Neuronal stem cell (in vitro differentiated cells): ENCODE measurements around the gene DPEP2.

Experiments
- DNase-seq: peaks from one replicate; pipeline ENCODE4 v3.0.0-alpha.2; 2013; ENCODE audit warnings: low spot score
- H2AFZ ChIP-seq: one replicate; pipeline ENCODE4 v1.6.1; 2013; ENCODE audit warnings: mild to moderate bottlenecking, low read length, inconsistent platforms
- H2AK5ac ChIP-seq: 2 replicates; pipeline ENCODE4 v1.6.1; 2013; ENCODE audit warnings: low read depth, mild to moderate bottlenecking, inconsistent platforms, low read length, moderate library complexity, mixed read lengths
- H2BK120ac ChIP-seq: 2 replicates; pipeline ENCODE4 v1.6.1; 2013; ENCODE audit warnings: low read depth, mild to moderate bottlenecking, inconsistent platforms, low read length, moderate library complexity, mixed read lengths
- H2BK12ac ChIP-seq: one replicate; pipeline ENCODE4 v1.6.1; 2013; ENCODE audit warnings: low read length, inconsistent platforms
- H2BK15ac ChIP-seq: 2 replicates; pipeline ENCODE4 v1.6.1; 2013; ENCODE audit warnings: mild to moderate bottlenecking, low read length, inconsistent platforms, mixed read lengths
- H2BK5ac ChIP-seq: one replicate; pipeline ENCODE4 v1.6.1; 2013; ENCODE audit warnings: inconsistent platforms, mild to moderate bottlenecking, low read length, moderate library complexity
- H3K14ac ChIP-seq: one replicate; pipeline ENCODE4 v1.6.1; 2013; ENCODE audit warnings: low read length, inconsistent platforms
- H3K18ac ChIP-seq: 2 replicates; pipeline ENCODE4 v1.6.1; 2013; ENCODE audit warnings: low read length, inconsistent platforms
- H3K23ac ChIP-seq: 2 replicates; pipeline ENCODE4 v1.6.1; 2013; ENCODE audit warnings: low read depth, mild to moderate bottlenecking, mixed read lengths, low read length, inconsistent platforms; ENCODE audit not compliant: poor library complexity
- H3K27ac ChIP-seq: replicated peaks from 3 replicates; pipeline ENCODE4 v1.5.1; 2013; ENCODE audit warnings: low read length, inconsistent platforms
- H3K27me3 ChIP-seq, 3 experiments: 2 replicates each; pipeline ENCODE4 v1.6.1; 2013; ENCODE audit warnings: low read length in 3 of 3, mild to moderate bottlenecking in 2 of 3, inconsistent platforms in 1 of 3, low read depth in 1 of 3, mixed read lengths in 1 of 3, moderate library complexity in 1 of 3; ENCODE audit not compliant: control insufficient read depth in 3 of 3, insufficient read depth in 3 of 3
- H3K36me3 ChIP-seq, 2 donors: replicated peaks in 1 of 2; 2 replicates each; pipeline ENCODE4 v1.6.1; 2013; ENCODE audit warnings: low read length in 2 of 2; ENCODE audit not compliant: control insufficient read depth in 2 of 2, insufficient read depth in 2 of 2
- H3K4ac ChIP-seq: 2 replicates; pipeline ENCODE4 v1.6.1; 2013; ENCODE audit warnings: inconsistent platforms, mild to moderate bottlenecking, low read length, moderate library complexity
- H3K4me1 ChIP-seq, 2 donors: 1 replicate in 1 of 2; 2 replicates in 1 of 2; pipeline ENCODE4 v1.6.1; 2013; ENCODE audit warnings: low read length in 2 of 2, low read depth in 1 of 2; ENCODE audit not compliant: control insufficient read depth in 2 of 2, insufficient read depth in 1 of 2
- H3K4me2 ChIP-seq: one replicate; pipeline ENCODE4 v1.6.1; 2013; ENCODE audit warnings: mild to moderate bottlenecking, low read length, inconsistent platforms; ENCODE audit not compliant: insufficient read depth, poor library complexity, severe bottlenecking
- H3K4me3 ChIP-seq, 2 donors: 2 replicates each; pipeline ENCODE4 v1.5.1; 2013; ENCODE audit warnings: low read length in 2 of 2, mild to moderate bottlenecking in 2 of 2, inconsistent platforms in 1 of 2, moderate library complexity in 1 of 2
- H3K79me1 ChIP-seq: one replicate; pipeline ENCODE4 v1.6.1; 2013; ENCODE audit warnings: low read depth, mild to moderate bottlenecking, inconsistent platforms, low read length, moderate library complexity
- H3K9ac ChIP-seq: one replicate; pipeline ENCODE4 v1.6.1; 2013; ENCODE audit warnings: mild to moderate bottlenecking, low read depth, low read length, inconsistent platforms; ENCODE audit not compliant: poor library complexity
- H3K9me3 ChIP-seq, 2 donors: replicated peaks in 1 of 2; 2 replicates each; pipeline versions ENCODE3 to v1.6.1; 2013; ENCODE audit warnings: low read length in 2 of 2, mild to moderate bottlenecking in 2 of 2, inconsistent platforms in 1 of 2, low read depth in 1 of 2, mixed read lengths in 1 of 2, moderate library complexity in 1 of 2; ENCODE audit not compliant: control insufficient read depth in 2 of 2, insufficient read depth in 1 of 2
- H4K8ac ChIP-seq: one replicate; pipeline ENCODE4 v1.6.1; 2013; ENCODE audit warnings: low read depth, mild to moderate bottlenecking, inconsistent platforms, low read length, moderate library complexity
- H4K91ac ChIP-seq: one replicate; pipeline ENCODE4 v1.6.1; 2013; ENCODE audit warnings: low read length, low read depth, mild to moderate bottlenecking, inconsistent platforms; ENCODE audit not compliant: poor library complexity
- WGBS, 2 donors: extraction: QIAGEN DNeasy Blood & Tissue Kit; methylation state at CpG; one replicate each; pipeline ENCODE4 v1.1.7; 2013; ENCODE audit warnings: missing lambda C conversion rate in 2 of 2, mixed read lengths in 1 of 2; ENCODE audit not compliant: insufficient read length in 2 of 2, insufficient replicate concordance in 1 of 2; ENCODE audit errors: extremely low coverage in 2 of 2; 5-methylcytosine and 5-hydroxymethylcytosine counted together

Gene DPEP2

DNA sequence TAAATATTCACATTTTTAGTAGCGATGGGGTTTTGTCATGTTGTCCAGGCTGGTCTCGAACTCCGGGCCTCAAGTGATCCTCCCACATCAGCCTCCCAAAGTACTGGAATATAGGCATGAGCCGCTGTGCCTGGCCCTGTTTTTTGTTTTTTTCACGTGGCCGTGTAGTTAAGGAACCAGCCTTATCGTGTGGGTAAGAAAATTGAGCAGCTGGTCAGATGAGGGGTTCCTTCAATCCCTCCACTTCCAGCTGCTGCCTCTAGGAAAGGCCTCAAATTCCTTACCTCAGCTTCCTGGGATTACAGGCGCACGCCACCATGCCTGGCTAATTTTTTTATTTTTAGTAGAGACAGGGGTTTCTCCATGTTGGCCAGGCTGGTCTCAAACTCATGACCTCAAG, 5.9 kb upstream of the DPEP2 start:
- H3K4me3 ChIP-seq, result no peak overlapping the region
- no peaks in the 10 kb centered on the region for H3K27me3 ChIP-seq
- H3K4me2 ChIP-seq, result no peak overlapping the region
- no peak overlapping the region for H2AFZ ChIP-seq
- H4K8ac ChIP-seq, result no peak overlapping the region
- no peak overlapping the region for H3K14ac ChIP-seq
- H3K18ac ChIP-seq, result no peak overlapping the region
- no peaks in the 10 kb centered on the region for H3K79me1 ChIP-seq
- WGBS, 2 donors, result no CpG with 5 or more reads among the region's 9 CpGs
- no peak overlapping the region for H2BK120ac ChIP-seq
- no peak overlapping the region for H2AK5ac ChIP-seq
- H3K36me3 ChIP-seq, result no peaks in the 10 kb centered on the region
- H3K4me1 ChIP-seq, result peaks cover 0 to 3% of the 10 kb centered on the region in 2 donors
- H3K4ac ChIP-seq, result no peak overlapping the region
- no peak overlapping the region for H3K27ac ChIP-seq
- no peak for DNase-seq
- H2BK12ac ChIP-seq, result no peak overlapping the region
- H2BK5ac ChIP-seq, result no peak overlapping the region
- H3K9ac ChIP-seq, result no peak overlapping the region
- no peak overlapping the region for H3K23ac ChIP-seq
- H3K9me3 ChIP-seq, result no peaks in the 10 kb centered on the region
- H2BK15ac ChIP-seq, result no peak overlapping the region
- H4K91ac ChIP-seq, result no peak overlapping the region

DNA sequence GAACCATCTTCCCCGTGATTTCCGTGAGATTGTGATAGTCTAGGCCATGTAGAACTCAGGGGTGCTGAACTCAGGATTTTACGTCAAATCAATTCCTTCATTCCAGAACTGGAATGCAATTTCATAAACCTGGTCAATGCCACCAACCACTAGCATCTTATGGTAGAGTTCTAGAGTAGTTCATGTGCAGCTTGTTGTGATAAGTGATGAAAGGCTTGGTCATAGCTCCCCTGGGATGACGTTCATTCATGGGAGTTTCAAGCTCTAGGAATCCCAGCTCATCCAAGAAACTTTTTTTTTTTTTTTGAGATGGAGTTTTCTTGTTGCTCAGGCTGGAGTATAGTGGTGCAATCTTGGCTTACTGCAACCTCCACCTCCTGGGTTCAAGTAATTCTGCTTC, 3.7 kb upstream of the DPEP2 start:
- Histone ChIP-seq H3K4me2 (no peak overlapping the region), H3K79me1 (no peaks in the 10 kb centered on the region), H3K23ac (no peak overlapping the region), H2BK120ac (no peak overlapping the region), H3K36me3 (no peaks in the 10 kb centered on the region), H3K18ac (no peak overlapping the region), H4K8ac (no peak overlapping the region), H3K9me3 (no peaks in the 10 kb centered on the region), H3K4me1 (no peaks in the 10 kb centered on the region), H2AFZ (no peak overlapping the region), H3K27me3 (peaks cover 0 to 2% (median 0%) of the 10 kb centered on the region in 3 experiments), H3K4me3 (no peak overlapping the region), H3K27ac (no peak overlapping the region), H3K4ac (no peak overlapping the region), H3K9ac (no peak overlapping the region), H2BK15ac (no peak overlapping the region), H3K14ac (no peak overlapping the region), H4K91ac (no peak overlapping the region), H2AK5ac (no peak overlapping the region), H2BK12ac (no peak overlapping the region), H2BK5ac (no peak overlapping the region)
- no peak for DNase-seq
- WGBS, 2 donors, result no CpG with 5 or more reads among the region's 4 CpGs

DNA sequence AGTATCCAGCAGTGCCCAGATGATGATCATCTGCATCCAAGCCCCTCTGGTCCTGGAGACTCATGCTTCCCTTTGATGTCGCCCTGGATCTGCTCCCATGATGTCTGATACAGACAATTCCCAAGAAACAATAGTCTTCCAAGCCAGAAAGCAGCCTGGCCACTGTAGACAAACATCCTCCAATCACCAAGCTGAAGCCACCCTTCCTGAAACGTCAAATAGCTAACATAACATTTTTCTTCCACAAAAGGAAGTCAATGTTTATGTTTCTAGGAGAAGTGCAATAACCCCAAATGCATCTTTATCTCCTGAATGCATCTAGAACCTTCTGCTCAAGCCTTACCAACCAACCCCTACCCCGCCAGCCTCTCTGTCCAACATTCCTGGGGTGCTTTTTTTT, 1.2 kb upstream of the DPEP2 start:
- DNase-seq, result no peak
- Histone ChIP-seq H3K27ac (no peak overlapping the region), H3K9me3 (no peaks in the 10 kb centered on the region), H3K4me2 (no peak overlapping the region), H2BK120ac (no peak overlapping the region), H4K91ac (no peak overlapping the region), H3K27me3 (peaks cover 0 to 2% (median 0%) of the 10 kb centered on the region in 3 experiments), H2AK5ac (no peak overlapping the region), H3K14ac (no peak overlapping the region), H2BK5ac (no peak overlapping the region), H3K9ac (no peak overlapping the region), H3K4ac (no peak overlapping the region), H3K36me3 (no peaks in the 10 kb centered on the region), H2BK15ac (no peak overlapping the region), H3K23ac (no peak overlapping the region), H3K79me1 (no peaks in the 10 kb centered on the region), H3K4me1 (no peaks in the 10 kb centered on the region), H3K4me3 (no peak overlapping the region), H2AFZ (no peak overlapping the region), H2BK12ac (no peak overlapping the region), H4K8ac (no peak overlapping the region), H3K18ac (no peak overlapping the region)
- no CpG with 5 or more reads among the region's 3 CpGs for WGBS, 2 donors

DNA sequence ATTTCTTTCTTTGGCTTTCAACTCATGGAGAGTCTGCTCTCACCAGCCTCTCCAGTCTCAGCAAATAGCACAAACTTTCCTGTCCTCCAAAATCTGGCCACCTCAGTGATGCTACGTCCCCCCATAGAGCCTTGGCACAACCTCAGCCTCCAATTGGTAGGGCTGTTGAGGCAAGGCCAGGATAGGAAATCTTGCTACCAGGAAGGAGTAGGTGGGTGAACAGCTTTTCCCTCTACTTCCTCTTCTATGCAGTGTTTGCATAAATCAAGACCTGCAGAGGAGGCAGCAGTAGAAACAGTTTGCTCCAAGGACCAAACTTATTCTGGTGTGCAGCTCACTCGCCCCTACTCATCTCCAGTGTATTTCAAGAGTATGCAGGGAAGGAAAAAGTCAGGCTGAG, 701 bp upstream of the DPEP2 start:
- Histone ChIP-seq H3K18ac (no peak overlapping the region), H4K91ac (no peak overlapping the region), H4K8ac (no peak overlapping the region), H3K4me3 (no peak overlapping the region), H3K23ac (no peak overlapping the region), H3K4me2 (no peak overlapping the region), H2AFZ (no peak overlapping the region), H2BK12ac (no peak overlapping the region), H3K4ac (no peak overlapping the region), H2BK15ac (no peak overlapping the region), H2AK5ac (no peak overlapping the region), H3K9me3 (no peaks in the 10 kb centered on the region), H3K36me3 (no peaks in the 10 kb centered on the region), H3K9ac (no peak overlapping the region), H3K27me3 (peaks cover 0 to 2% (median 0%) of the 10 kb centered on the region in 3 experiments), H3K4me1 (no peaks in the 10 kb centered on the region), H2BK5ac (no peak overlapping the region), H2BK120ac (no peak overlapping the region), H3K79me1 (no peaks in the 10 kb centered on the region), H3K27ac (no peak overlapping the region), H3K14ac (peak overlapping the region; percentile 61)
- WGBS, 2 donors, result no CpG with 5 or more reads among the region's 2 CpGs
- DNase-seq, result no peak
